ENCODE measurements around the gene IGF2BP1. TPM values are rescaled to one million over a fixed set of nuclear protein-coding genes. Genes with fewer than 3 reads are reported as not detected.

The IGF2BP1 gene
- total and polyA plus RNA-seq, 8 donors: under 0.01 to 1.0 TPM; not detected in 6

DNA sequence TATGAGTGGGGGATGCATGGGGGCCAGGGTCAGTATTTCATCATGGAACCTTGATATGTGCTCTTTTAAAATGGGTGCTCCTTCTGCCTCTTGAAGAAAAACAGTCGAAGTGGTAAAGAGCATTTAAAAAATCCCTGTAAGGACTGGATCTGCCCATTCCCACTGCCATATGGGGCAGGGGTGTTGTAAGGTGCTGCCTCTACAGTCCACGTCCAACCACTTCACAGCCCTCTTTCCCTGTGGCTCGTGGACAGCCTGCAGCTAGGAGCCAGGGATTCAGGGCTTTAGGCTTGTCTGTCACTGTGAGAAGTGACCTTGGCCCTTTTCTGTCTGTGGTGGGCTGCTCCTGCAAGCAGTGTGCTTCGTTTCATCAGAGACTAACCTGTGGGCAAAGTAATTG is 44.3 kb downstream of the IGF2BP1 start:
- no peak overlapping the region for H3K27ac ChIP-seq
- intact Hi-C loops (cut with DNase I): no loop called here
- 65 to 78% methylated on average over 4 of the region's 4 CpGs for whole genome bisulfite sequencing, 2 donors
- no peak for DNase-seq
- FAIRE-seq: no peak
- H3K36me3 ChIP-seq: no peaks in the 10 kb centered on the region
- no peaks in the 10 kb centered on the region for H3K4me1 ChIP-seq
- H3K9me3 ChIP-seq: no peaks in the 10 kb centered on the region
- no peak for ATAC-seq
- no peak for TF ChIP-seq CTCF (IDR thresholded peaks at IDR 0.05)
- H3K27me3 ChIP-seq: no peaks in the 10 kb centered on the region
- H3K4me3 ChIP-seq: no peak overlapping the region

- TF ChIP-seq CTCF (IDR thresholded peaks at IDR 0.05): no peak
- FAIRE-seq (no peak), DNase-seq (no peak), ATAC-seq (no peak)
- H3K4me3 ChIP-seq: no peak overlapping the region
- intact Hi-C loops (cut with DNase I): no loop called here
- no peaks in the 10 kb centered on the region for H3K27me3 ChIP-seq
- 73 to 93% methylated on average over 2 of the region's 2 CpGs for WGBS, 2 donors
- no peaks in the 10 kb centered on the region for H3K4me1 ChIP-seq
- H3K27ac ChIP-seq: no peak overlapping the region
- no peaks in the 10 kb centered on the region for H3K9me3 ChIP-seq
- no peaks in the 10 kb centered on the region for H3K36me3 ChIP-seq
Observed at GRCh38 chr17:49045376-49045775, 48.2 kb downstream of the IGF2BP1 start.

DNA sequence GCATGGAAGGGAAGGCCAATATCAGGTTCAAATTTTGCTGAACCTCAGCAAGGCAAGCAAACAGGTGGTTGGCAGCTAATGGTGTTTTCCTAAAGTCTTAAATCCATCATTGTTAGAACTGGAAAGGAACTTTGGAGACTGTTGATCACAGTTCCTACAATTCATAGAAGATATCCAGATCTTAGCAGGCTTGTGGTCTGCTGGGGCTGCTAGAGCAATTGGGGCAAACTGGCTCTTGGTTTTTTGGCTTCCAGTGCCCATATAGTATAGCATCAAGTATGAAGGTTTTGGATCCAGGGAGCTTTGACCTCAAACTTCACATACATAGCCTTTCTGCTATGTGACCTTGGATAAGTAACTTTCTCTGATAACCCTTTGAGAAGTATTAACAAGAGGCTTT is 49.7 kb downstream of the IGF2BP1 start:
- Histone ChIP-seq H3K4me1 (no peaks in the 10 kb centered on the region), H3K27me3 (no peaks in the 10 kb centered on the region), H3K27ac (no peak overlapping the region), H3K9me3 (no peaks in the 10 kb centered on the region), H3K36me3 (no peaks in the 10 kb centered on the region), H3K4me3 (no peak overlapping the region)
- intact Hi-C loops (cut with DNase I): no loop called here
- DNase-seq (no peak), FAIRE-seq (no peak), ATAC-seq (no peak)
- no peak for TF ChIP-seq CTCF (IDR thresholded peaks at IDR 0.05)

DNA sequence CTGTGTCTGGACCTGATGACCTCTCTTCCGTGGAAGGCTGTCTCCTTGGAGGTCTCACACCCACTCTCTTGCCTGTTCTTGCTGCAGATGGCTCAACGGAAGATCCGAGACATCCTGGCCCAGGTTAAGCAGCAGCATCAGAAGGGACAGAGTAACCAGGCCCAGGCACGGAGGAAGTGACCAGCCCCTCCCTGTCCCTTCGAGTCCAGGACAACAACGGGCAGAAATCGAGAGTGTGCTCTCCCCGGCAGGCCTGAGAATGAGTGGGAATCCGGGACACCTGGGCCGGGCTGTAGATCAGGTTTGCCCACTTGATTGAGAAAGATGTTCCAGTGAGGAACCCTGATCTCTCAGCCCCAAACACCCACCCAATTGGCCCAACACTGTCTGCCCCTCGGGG is 52.1 kb downstream of the IGF2BP1 start:
- intact Hi-C loops (cut with DNase I): no loop called here
- 65 to 79% methylated on average over 11 of the region's 11 CpGs for WGBS, 2 donors

GRCh38 chr17:49050611-49051010 is 53.4 kb downstream of the IGF2BP1 start:
- Histone ChIP-seq H3K27ac (no peak overlapping the region), H3K4me1 (no peaks in the 10 kb centered on the region), H3K9me3 (no peaks in the 10 kb centered on the region), H3K36me3 (no peaks in the 10 kb centered on the region), H3K27me3 (no peaks in the 10 kb centered on the region), H3K4me3 (no peak overlapping the region)
- no peak for ATAC-seq
- no peak for DNase-seq
- FAIRE-seq: no peak
- intact Hi-C loops (cut with DNase I): no loop called here
- TF ChIP-seq CTCF (IDR thresholded peaks at IDR 0.05): no peak
- 94 to 95% methylated on average over 2 of the region's 2 CpGs for WGBS, 2 donors

More for the DNA sequence above, 52.1 kb downstream of the IGF2BP1 start:
- DNase-seq: no peak
- Histone ChIP-seq H3K27me3 (no peaks in the 10 kb centered on the region), H3K4me3 (no peak overlapping the region), H3K27ac (no peak overlapping the region), H3K4me1 (no peaks in the 10 kb centered on the region), H3K36me3 (no peaks in the 10 kb centered on the region), H3K9me3 (no peaks in the 10 kb centered on the region)
- FAIRE-seq: no peak
- no peak for TF ChIP-seq CTCF (IDR thresholded peaks at IDR 0.05)
- no peak for ATAC-seq
